SK-N-SH (cell line): ENCODE results near the gene PCOLCE2. TPM values are rescaled to one million over a fixed set of nuclear protein-coding genes. Genes with fewer than 3 reads are reported as not detected.

Experiments used
- CTCF ChIA-PET: fragments of 300-600, 350-600 bp; formaldehyde crosslinking; extraction: SDS; loops from one replicate; lab custom pipeline; 2021; lab: Yijun Ruan, JAX
- POLR2A ChIA-PET: fragments of 350-600 bp; sonication (Branson Sonifier 250); formaldehyde crosslinking; extraction: SDS; loops from one replicate; lab custom pipeline; 2020; ENCODE audit warnings: antibody characterized with exemption, inconsistent platforms; lab: Yijun Ruan, JAX
- DNase-seq: peaks from one replicate; pipeline ENCODE4 v3.0.0; 2012
- H2AFZ ChIP-seq: fragments of 200-600 bp; sonication (generic); 2 replicates; pipeline ENCODE4 v1.8.1; 2016; ENCODE audit warnings: antibody characterized with exemption, mild to moderate bottlenecking, low read depth
- H3F3A ChIP-seq: fragments of 200-600 bp; sonication (generic); replicated peaks from 2 replicates; pipeline ENCODE3; 2016; ENCODE audit warnings: antibody characterized with exemption, mild to moderate bottlenecking; ENCODE audit not compliant: insufficient read depth
- H3K27ac ChIP-seq, 2 experiments: fragments of 200-500 bp in 1 of 2; fragments of 200-600 bp in 1 of 2; sonication (Bioruptor generic) in 1 of 2; sonication (generic), shearing (Covaris generic) in 1 of 2; 2 replicates each; pipeline versions ENCODE4 v1.5.1 to v1.6.1; 2014 to 2016; ENCODE audit warnings: low read depth in 2 of 2, inconsistent platforms in 1 of 2, low read length in 1 of 2, mild to moderate bottlenecking in 1 of 2, mixed read lengths in 1 of 2
- H3K27me3 ChIP-seq: fragments of 200-600 bp; sonication (generic), shearing (Covaris generic); 2 replicates; pipeline ENCODE4 v1.6.1; 2016; ENCODE audit warnings: mixed run types; ENCODE audit not compliant: insufficient read depth
- H3K36me3 ChIP-seq, 2 experiments: fragments of 200-500 bp in 1 of 2; fragments of 200-600 bp in 1 of 2; sonication (Bioruptor generic) in 1 of 2; sonication (generic) in 1 of 2; replicated peaks in 1 of 2; 2 replicates each; pipeline versions ENCODE3 to v1.5.1; 2014 to 2016; ENCODE audit warnings: low read length in 1 of 2, mild to moderate bottlenecking in 1 of 2; ENCODE audit not compliant: insufficient read depth in 2 of 2, control insufficient read depth in 1 of 2
- H3K4me1 ChIP-seq, 2 experiments: fragments of 200-500 bp in 1 of 2; fragments of 200-600 bp in 1 of 2; sonication (Bioruptor generic) in 1 of 2; sonication (generic), shearing (Covaris generic) in 1 of 2; 2 replicates each; pipeline versions ENCODE4 v1.5.1 to v1.6.1; 2014 to 2016; ENCODE audit warnings: low read depth in 1 of 2, low read length in 1 of 2, mixed run types in 1 of 2; ENCODE audit not compliant: insufficient read depth in 2 of 2, control insufficient read depth in 1 of 2
- H3K4me2 ChIP-seq: fragments of 200-600 bp; sonication (generic), shearing (Covaris generic); 2 replicates; pipeline ENCODE4 v1.6.1; 2017; ENCODE audit warnings: mixed run types
- H3K4me3 ChIP-seq, 2 experiments: fragments of 200-500 bp in 1 of 2; fragments of 200-600 bp in 1 of 2; sonication (Bioruptor generic) in 1 of 2; sonication (generic), shearing (Covaris generic) in 1 of 2; 2 replicates each; pipeline versions ENCODE4 v1.5.1 to v1.8.1; 2014 to 2016; ENCODE audit warnings: low read depth in 2 of 2, inconsistent platforms in 1 of 2, low read length in 1 of 2, mild to moderate bottlenecking in 1 of 2, mixed read lengths in 1 of 2, moderate library complexity in 1 of 2
- H3K79me2 ChIP-seq: fragments of 200-600 bp; sonication (generic); 2 replicates; pipeline ENCODE4 v1.8.1; 2017; ENCODE audit warnings: mild to moderate bottlenecking; ENCODE audit not compliant: insufficient read depth
- H3K9ac ChIP-seq: fragments of 200-600 bp; sonication (generic); 2 replicates; pipeline ENCODE4 v1.6.1; 2017; ENCODE audit warnings: mixed run types
- H3K9me2 ChIP-seq: fragments of 200-600 bp; sonication (generic); 2 replicates; pipeline ENCODE4 v1.6.1; 2017; ENCODE audit warnings: mixed run types
- H3K9me3 ChIP-seq: fragments of 200-600 bp; sonication (generic); 2 replicates; pipeline ENCODE4 v1.6.1; 2017; ENCODE audit warnings: mixed run types, mild to moderate bottlenecking, moderate library complexity
- H4K20me1 ChIP-seq: fragments of 200-600 bp; sonication (generic); 2 replicates; pipeline ENCODE4 v1.6.1; 2017; ENCODE audit warnings: mild to moderate bottlenecking, mixed run types; ENCODE audit not compliant: insufficient read depth
- GATA2 ChIP-seq: sonication (generic); formaldehyde crosslinking; IDR thresholded peaks from 2 replicates; pipeline ENCODE4 v1.5.0; 2020; ENCODE audit warnings: mild to moderate bottlenecking, missing genetic modification reagents
- JUND ChIP-seq: IDR thresholded peaks from 2 replicates; pipeline ENCODE4 v1.4.0; 2012
- MXI1 ChIP-seq: IDR thresholded peaks from 2 replicates; pipeline ENCODE4 v1.6.1; 2012; ENCODE audit warnings: mild to moderate bottlenecking, low read depth, low read length, improper control_type of control experiment
- NFIC ChIP-seq: IDR thresholded peaks from 2 replicates; pipeline ENCODE4 v1.4.0; 2012; ENCODE audit warnings: borderline replicate concordance
- RAD21 ChIP-seq: IDR thresholded peaks from 2 replicates; pipeline ENCODE4 v1.6.1; 2012; ENCODE audit warnings: mild to moderate bottlenecking, low read length
- REST ChIP-seq: IDR thresholded peaks from 2 replicates; pipeline ENCODE4 v1.6.1; 2012; ENCODE audit warnings: mild to moderate bottlenecking, low read depth, low read length, moderate library complexity
- RXRA ChIP-seq: IDR thresholded peaks from 2 replicates; pipeline ENCODE4 v1.4.0; 2012; ENCODE audit warnings: low read depth, mild to moderate bottlenecking, borderline replicate concordance
- SMC3 ChIP-seq: IDR thresholded peaks from 2 replicates; pipeline ENCODE4 v1.6.1; 2012; ENCODE audit warnings: low read depth, low read length, improper control_type of control experiment
- YY1 ChIP-seq: IDR thresholded peaks from 2 replicates; pipeline ENCODE4 v1.4.0; 2012; ENCODE audit warnings: low read depth, mild to moderate bottlenecking
- WGBS: methylation state at CpG from one replicate; pipeline ENCODE4 v1.1.6; 2017; ENCODE audit warnings: low lambda C conversion rate; 5-methylcytosine and 5-hydroxymethylcytosine counted together
- polyA plus RNA-seq, 3 experiments: library from polyadenylated mRNA; depleted of rRNA; stranded (reverse); fragments of >200 nt; gene quantifications; 2 replicates each; pipeline ENCODE4 v1.2.3, GENCODE V29; 2012
- TF ChIP-seq, protein P1 (sequence below): IDR thresholded peaks from 2 replicates; pipeline ENCODE4 v1.4.0; 2012; ENCODE audit warnings: low read depth
- TF ChIP-seq, protein P2 (sequence below): fragments of 200-600 bp; sonication (generic); IDR thresholded peaks from 2 replicates; pipeline ENCODE4 v1.6.1; 2017; ENCODE audit warnings: antibody characterized with exemption, mild to moderate bottlenecking, moderate library complexity
- TF ChIP-seq, protein P3 (sequence below): IDR thresholded peaks from 2 replicates; pipeline ENCODE4; 2012

Gene PCOLCE2
- 22.2 and 25.4 TPM in 2 replicates for polyA plus RNA-seq (2012; rRNA removed)
- polyA plus RNA-seq (2012; cell fraction: cytosol; rRNA removed): 26.6 and 26.8 TPM in 2 replicates
- polyA plus RNA-seq (2012; cell fraction: nucleus; rRNA removed): 15.3 and 18.2 TPM in 2 replicates

GRCh38 chr3:142888481-142889211 lies at the start of gene PCOLCE2:
TSS of gene PCOLCE2 (minus strand) at chr3:142889083. CDS start at chr3:142888896, 187 bp downstream.
- no peaks in the 10 kb centered on the region for H3K9me2 ChIP-seq
- CTCF ChIA-PET: interaction anchor here (0.7 to 3.7 kb wide), 4 partner anchors 12 to 310 kb away, joined by 3 to 14 read pairs (median 3); partner anchors contain the start of gene ATR
- peak within 1 kb of the TSS; percentile 83 for H3K4me2 ChIP-seq
- H4K20me1 ChIP-seq: no peaks in the 10 kb centered on the region
- H3K27ac ChIP-seq: peak within 1 kb of the TSS in 1 of 2 experiments; percentile 68; a peak in 2 of 4 replicates
- peaks cover 12% of the 10 kb centered on the region for H3F3A ChIP-seq
- H3K79me2 ChIP-seq: no peaks in the 10 kb centered on the region
- H3K9ac ChIP-seq: peak within 1 kb of the TSS; percentile 69
- H2AFZ ChIP-seq: peak within 1 kb of the TSS; percentile 94
- H3K36me3 ChIP-seq: no peaks in the 10 kb centered on the region
- no peaks in the 10 kb centered on the region for H3K9me3 ChIP-seq
- TF ChIP-seq JUND: no peak
- TF ChIP-seq MXI1: peak; percentile 78
- TF ChIP-seq GATA2 (CRISPR knock-in tag): no peak
- TF ChIP-seq, protein P1, sequence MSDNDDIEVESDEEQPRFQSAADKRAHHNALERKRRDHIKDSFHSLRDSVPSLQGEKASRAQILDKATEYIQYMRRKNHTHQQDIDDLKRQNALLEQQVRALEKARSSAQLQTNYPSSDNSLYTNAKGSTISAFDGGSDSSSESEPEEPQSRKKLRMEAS: 0 out of 2 replicates have a peak, but pooled peaks have one; percentile 42
- peak within 1 kb of the TSS; percentile 61 to 66 for H3K4me3 ChIP-seq
- H3K27me3 ChIP-seq: no peaks in the 10 kb centered on the region
- DNase-seq: peak; percentile 73
- POLR2A ChIA-PET: no interaction called here
- H3K4me1 ChIP-seq: peaks cover 0 to 14% of the 10 kb centered on the region in 2 experiments; a peak in 2 of 4 replicates
- WGBS: 3% methylated on average over 22 of the region's 74 CpGs

GRCh38 chr3:142935963-142936362 lies 47.1 kb upstream of the PCOLCE2 start:
- Histone ChIP-seq H3K9me2 (no peaks in the 10 kb centered on the region), H4K20me1 (no peaks in the 10 kb centered on the region), H3K36me3 (no peaks in the 10 kb centered on the region), H3K27ac (no peak overlapping the region), H2AFZ (no peak overlapping the region), H3K4me1 (no peaks in the 10 kb centered on the region), H3K9ac (no peak overlapping the region), H3K27me3 (no peaks in the 10 kb centered on the region), H3K9me3 (no peaks in the 10 kb centered on the region), H3F3A (peaks cover 6% of the 10 kb centered on the region), H3K79me2 (no peaks in the 10 kb centered on the region), H3K4me3 (no peak overlapping the region), H3K4me2 (no peak overlapping the region)
- WGBS: 30% methylated on average over 5 of the region's 5 CpGs
- ChIA-PET CTCF (no interaction called here), POLR2A (no interaction called here)
- TF ChIP-seq YY1: no peak
- TF ChIP-seq JUND: no peak
- TF ChIP-seq RXRA: no peak
- TF ChIP-seq RAD21: no peak
- TF ChIP-seq, protein P2, sequence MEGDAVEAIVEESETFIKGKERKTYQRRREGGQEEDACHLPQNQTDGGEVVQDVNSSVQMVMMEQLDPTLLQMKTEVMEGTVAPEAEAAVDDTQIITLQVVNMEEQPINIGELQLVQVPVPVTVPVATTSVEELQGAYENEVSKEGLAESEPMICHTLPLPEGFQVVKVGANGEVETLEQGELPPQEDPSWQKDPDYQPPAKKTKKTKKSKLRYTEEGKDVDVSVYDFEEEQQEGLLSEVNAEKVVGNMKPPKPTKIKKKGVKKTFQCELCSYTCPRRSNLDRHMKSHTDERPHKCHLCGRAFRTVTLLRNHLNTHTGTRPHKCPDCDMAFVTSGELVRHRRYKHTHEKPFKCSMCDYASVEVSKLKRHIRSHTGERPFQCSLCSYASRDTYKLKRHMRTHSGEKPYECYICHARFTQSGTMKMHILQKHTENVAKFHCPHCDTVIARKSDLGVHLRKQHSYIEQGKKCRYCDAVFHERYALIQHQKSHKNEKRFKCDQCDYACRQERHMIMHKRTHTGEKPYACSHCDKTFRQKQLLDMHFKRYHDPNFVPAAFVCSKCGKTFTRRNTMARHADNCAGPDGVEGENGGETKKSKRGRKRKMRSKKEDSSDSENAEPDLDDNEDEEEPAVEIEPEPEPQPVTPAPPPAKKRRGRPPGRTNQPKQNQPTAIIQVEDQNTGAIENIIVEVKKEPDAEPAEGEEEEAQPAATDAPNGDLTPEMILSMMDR: no peak
- TF ChIP-seq NFIC: no peak
- no peak for TF ChIP-seq REST
- TF ChIP-seq, protein P3, sequence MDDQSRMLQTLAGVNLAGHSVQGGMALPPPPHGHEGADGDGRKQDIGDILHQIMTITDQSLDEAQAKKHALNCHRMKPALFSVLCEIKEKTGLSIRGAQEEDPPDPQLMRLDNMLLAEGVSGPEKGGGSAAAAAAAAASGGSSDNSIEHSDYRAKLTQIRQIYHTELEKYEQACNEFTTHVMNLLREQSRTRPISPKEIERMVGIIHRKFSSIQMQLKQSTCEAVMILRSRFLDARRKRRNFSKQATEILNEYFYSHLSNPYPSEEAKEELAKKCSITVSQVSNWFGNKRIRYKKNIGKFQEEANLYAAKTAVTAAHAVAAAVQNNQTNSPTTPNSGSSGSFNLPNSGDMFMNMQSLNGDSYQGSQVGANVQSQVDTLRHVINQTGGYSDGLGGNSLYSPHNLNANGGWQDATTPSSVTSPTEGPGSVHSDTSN: no peak
- TF ChIP-seq SMC3: no peak
- no peak for DNase-seq
